HEK293T (cell line): Measurements from ENCODE around the gene SMG6.

Source experiments
- CTCF ChIA-PET: fragments of 350-600 bp; formaldehyde crosslinking; extraction: SDS; loops from one replicate; lab custom pipeline; 2021; ENCODE audit warnings: antibody characterized with exemption, inconsistent platforms; lab: Yijun Ruan, JAX
- POLR2A ChIA-PET: fragments of 350-600 bp; formaldehyde crosslinking; extraction: SDS; loops from one replicate; lab custom pipeline; 2020; ENCODE audit warnings: antibody characterized with exemption, inconsistent platforms; lab: Yijun Ruan, JAX
- DNase-seq: peaks from one replicate; pipeline ENCODE4 v3.0.0; 2012; ENCODE audit warnings: mixed read lengths; ENCODE audit errors: extremely low spot score
- ARNT ChIP-seq: fragments of 450-650 bp; IDR thresholded peaks from 2 replicates; pipeline ENCODE4 v1.6.1; 2017; ENCODE audit warnings: mild to moderate bottlenecking
- BHLHE40 ChIP-seq: fragments of 450-650 bp; IDR thresholded peaks from 2 replicates; pipeline ENCODE4 v1.6.1; 2016; ENCODE audit warnings: mild to moderate bottlenecking, moderate library complexity, borderline replicate concordance
- CTBP1 ChIP-seq: fragments of 450-650 bp; IDR thresholded peaks from 2 replicates; pipeline ENCODE4 v1.6.1; 2016; ENCODE audit warnings: borderline replicate concordance
- ELF4 ChIP-seq: fragments of 450-650 bp; IDR thresholded peaks from 2 replicates; pipeline ENCODE4 v1.6.1; 2017; ENCODE audit warnings: antibody characterized with exemption
- FOXA1 ChIP-seq: fragments of 450-650 bp; IDR thresholded peaks from 2 replicates; pipeline ENCODE4 v1.6.1; 2016; ENCODE audit warnings: mild to moderate bottlenecking
- FOXK2 ChIP-seq: fragments of 450-650 bp; IDR thresholded peaks from 2 replicates; pipeline ENCODE4 v1.6.1; 2016; ENCODE audit warnings: mild to moderate bottlenecking
- FOXM1 ChIP-seq: fragments of 450-650 bp; IDR thresholded peaks from 2 replicates; pipeline ENCODE4 v1.6.1; 2017; ENCODE audit warnings: mild to moderate bottlenecking, borderline replicate concordance
- HDGF ChIP-seq: fragments of 450-650 bp; IDR thresholded peaks from 2 replicates; pipeline ENCODE4 v1.6.1; 2017; ENCODE audit warnings: antibody characterized with exemption, borderline replicate concordance
- L3MBTL2 ChIP-seq: fragments of 450-650 bp; conservative IDR thresholded peaks from 2 replicates; pipeline ENCODE4 v1.6.1; 2016; ENCODE audit warnings: mild to moderate bottlenecking
- LEF1 ChIP-seq: fragments of 450-650 bp; IDR thresholded peaks from 2 replicates; pipeline ENCODE4 v1.6.1; 2017; ENCODE audit warnings: mild to moderate bottlenecking, borderline replicate concordance
- NFRKB ChIP-seq: fragments of 450-650 bp; IDR thresholded peaks from 2 replicates; pipeline ENCODE4 v1.6.1; 2016; ENCODE audit warnings: mild to moderate bottlenecking, moderate library complexity
- PKNOX1 ChIP-seq: fragments of 450-650 bp; IDR thresholded peaks from 2 replicates; pipeline ENCODE4 v1.6.1; 2016
- SP1 ChIP-seq: fragments of 450-650 bp; IDR thresholded peaks from 2 replicates; pipeline ENCODE4 v1.6.1; 2017
- SUZ12 ChIP-seq: fragments of 450-650 bp; IDR thresholded peaks from 2 replicates; pipeline ENCODE4 v1.6.1; 2016; ENCODE audit warnings: mild to moderate bottlenecking
- TARDBP ChIP-seq: fragments of 450-650 bp; IDR thresholded peaks from 2 replicates; pipeline ENCODE4 v1.6.1; 2016
- ZNF384 ChIP-seq: fragments of 450-650 bp; IDR thresholded peaks from 2 replicates; pipeline ENCODE4 v1.6.1; 2016

SMG6 gene

GRCh38 chr17:2071455-2072281 lies 231.9 kb downstream of the SMG6 start:
- TF ChIP-seq ZNF384 (no peak), L3MBTL2 (no peak), ARNT (no peak), NFRKB (no peak)
- POLR2A ChIA-PET, result no interaction called here
- CTCF ChIA-PET, result interaction anchor here (1.0 kb wide), 1 partner anchor 16 kb away, joined by 3 read pairs; no protein-coding TSS in a partner anchor
- no peak for DNase-seq

- POLR2A ChIA-PET, result no interaction called here
Measured at GRCh38 chr17:2071024-2071385, 232.6 kb downstream of the SMG6 start.

GRCh38 chr17:2070241-2071023 lies 233.2 kb downstream of the SMG6 start:
- CTCF ChIA-PET, result interaction anchor here (1.0 kb wide), 1 partner anchor 15 kb away, joined by 3 read pairs; no protein-coding TSS in a partner anchor
- POLR2A ChIA-PET, result no interaction called here
- no peak for TF ChIP-seq SUZ12
- no peak for TF ChIP-seq NFRKB
- no peak for TF ChIP-seq LEF1
- no peak for TF ChIP-seq CTBP1
- no peak for TF ChIP-seq L3MBTL2
- TF ChIP-seq BHLHE40, result no peak
- TF ChIP-seq ELF4, result no peak
- no peak for TF ChIP-seq TARDBP
- no peak for DNase-seq

More at GRCh38 chr17:2071024-2071385, 232.6 kb downstream of the SMG6 start:
- DNase-seq, result no peak
- TF ChIP-seq FOXA1, result no peak
- no peak for TF ChIP-seq HDGF
- no peak for TF ChIP-seq ZNF384
- no peak for TF ChIP-seq SUZ12
- TF ChIP-seq FOXK2, result no peak
- TF ChIP-seq CTBP1, result no peak
- TF ChIP-seq BHLHE40, result no peak
- TF ChIP-seq NFRKB, result no peak
- no peak for TF ChIP-seq LEF1
- TF ChIP-seq SP1, result no peak
- TF ChIP-seq ARNT, result no peak
- no peak for TF ChIP-seq FOXM1
- no peak for TF ChIP-seq L3MBTL2
- no peak for TF ChIP-seq PKNOX1
- TF ChIP-seq TARDBP, result no peak
- no peak for TF ChIP-seq ELF4
- CTCF ChIA-PET, result interaction anchor here (1.0 kb wide), 1 partner anchor 16 kb away, joined by 3 read pairs; no protein-coding TSS in a partner anchor

GRCh38 chr17:2068519-2069051 lies 235.0 kb downstream of the SMG6 start:
- TF ChIP-seq NFRKB (no peak), TARDBP (no peak), LEF1 (no peak), CTBP1 (no peak), ELF4 (no peak), FOXK2 (no peak), L3MBTL2 (no peak), FOXA1 (no peak), ARNT (no peak), PKNOX1 (no peak), FOXM1 (no peak), HDGF (no peak), SUZ12 (no peak), ZNF384 (no peak), SP1 (no peak), BHLHE40 (no peak)
- ChIA-PET POLR2A (no interaction called here), CTCF (interaction anchor here (1.0 kb wide), 1 partner anchor 176 kb away, joined by 4 read pairs; no protein-coding TSS in a partner anchor)
- DNase-seq, result no peak

GRCh38 chr17:2068031-2068518 lies 235.5 kb downstream of the SMG6 start:
- no peak for DNase-seq
- CTCF ChIA-PET, result no interaction called here

More at GRCh38 chr17:2068031-2068518, 235.5 kb downstream of the SMG6 start:
- POLR2A ChIA-PET, result no interaction called here
- TF ChIP-seq CTBP1 (no peak), ARNT (no peak), PKNOX1 (no peak), TARDBP (no peak), FOXK2 (no peak), SUZ12 (no peak), FOXM1 (no peak), L3MBTL2 (no peak), FOXA1 (no peak), ELF4 (no peak), HDGF (no peak), LEF1 (no peak)
